Brain microvascular endothelial cell (primary cell): ENCODE data around the gene MBTD1.
"Not testable (repeated sequence)": the region's sequence is repeated elsewhere in the genome, so short reads cannot be mapped to it uniquely, and the experiment has no call there.

ENCODE experiments used
- DNase-seq: peaks from one replicate; pipeline ENCODE4 v3.0.0-alpha.2; 2020
- H3K27ac ChIP-seq: fragments of 250-450 bp; sonication (Bioruptor Pico); 2 replicates; pipeline ENCODE4 v1.5.1; 2020; ENCODE audit warnings: mild to moderate bottlenecking, moderate library complexity
- H3K27me3 ChIP-seq: fragments of 250-450 bp; sonication (Bioruptor Pico); replicated peaks from 2 replicates; pipeline ENCODE4 v1.5.1; 2020; ENCODE audit warnings: mild to moderate bottlenecking
- H3K36me3 ChIP-seq: fragments of 250-450 bp; sonication (Bioruptor Pico); replicated peaks from 2 replicates; pipeline ENCODE4 v1.5.1; 2020; ENCODE audit warnings: mild to moderate bottlenecking
- H3K4me3 ChIP-seq: 2 replicates; pipeline ENCODE4 v1.5.1; 2011; ENCODE audit warnings: low read depth, mild to moderate bottlenecking, control low read depth, low read length, moderate library complexity
- in situ Hi-C: cut with HindIII; loops from 2 replicates; pipeline ENCODE4 v1.10.0; 2017; ENCODE audit warnings: low sequenced_read_pairs, low pct_ligation_motif_present
- TF ChIP-seq, protein P1 (sequence below): IDR thresholded peaks from 2 replicates; pipeline ENCODE4 v1.5.1; 2011; ENCODE audit warnings: low read depth, mild to moderate bottlenecking, moderate library complexity, low read length, control low read depth, inconsistent platforms; ENCODE audit errors: missing control alignments

Gene MBTD1

DNA sequence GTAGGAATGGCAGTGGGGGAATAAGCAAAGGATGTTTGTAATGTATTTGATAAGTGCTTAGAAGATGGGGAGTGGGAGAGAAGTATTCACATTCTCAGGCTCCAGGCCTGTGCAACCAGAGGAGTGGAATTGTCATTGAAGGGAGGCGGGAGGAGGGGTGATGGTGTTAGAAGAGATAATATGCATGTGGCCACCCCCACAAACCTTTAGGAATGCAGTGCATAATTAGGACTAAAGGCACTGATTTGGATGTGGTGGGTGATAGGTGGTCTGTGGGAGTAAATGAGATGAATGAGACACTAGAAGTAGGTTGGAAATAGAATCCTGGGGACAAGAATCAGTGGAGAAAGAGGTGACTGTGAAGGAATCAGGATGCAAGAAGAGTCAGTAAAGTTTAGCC, 27.6 kb upstream of the MBTD1 start:
- no peaks in the 10 kb centered on the region for H3K27me3 ChIP-seq
- H3K4me3 ChIP-seq, result no peak overlapping the region
- DNase-seq, result no peak
- H3K36me3 ChIP-seq, result peaks cover 45% of the 10 kb centered on the region
- H3K27ac ChIP-seq, result no peak overlapping the region
- TF ChIP-seq, protein P1, sequence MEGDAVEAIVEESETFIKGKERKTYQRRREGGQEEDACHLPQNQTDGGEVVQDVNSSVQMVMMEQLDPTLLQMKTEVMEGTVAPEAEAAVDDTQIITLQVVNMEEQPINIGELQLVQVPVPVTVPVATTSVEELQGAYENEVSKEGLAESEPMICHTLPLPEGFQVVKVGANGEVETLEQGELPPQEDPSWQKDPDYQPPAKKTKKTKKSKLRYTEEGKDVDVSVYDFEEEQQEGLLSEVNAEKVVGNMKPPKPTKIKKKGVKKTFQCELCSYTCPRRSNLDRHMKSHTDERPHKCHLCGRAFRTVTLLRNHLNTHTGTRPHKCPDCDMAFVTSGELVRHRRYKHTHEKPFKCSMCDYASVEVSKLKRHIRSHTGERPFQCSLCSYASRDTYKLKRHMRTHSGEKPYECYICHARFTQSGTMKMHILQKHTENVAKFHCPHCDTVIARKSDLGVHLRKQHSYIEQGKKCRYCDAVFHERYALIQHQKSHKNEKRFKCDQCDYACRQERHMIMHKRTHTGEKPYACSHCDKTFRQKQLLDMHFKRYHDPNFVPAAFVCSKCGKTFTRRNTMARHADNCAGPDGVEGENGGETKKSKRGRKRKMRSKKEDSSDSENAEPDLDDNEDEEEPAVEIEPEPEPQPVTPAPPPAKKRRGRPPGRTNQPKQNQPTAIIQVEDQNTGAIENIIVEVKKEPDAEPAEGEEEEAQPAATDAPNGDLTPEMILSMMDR, result no peak
- in situ Hi-C loops, result no loop called here

- peaks cover 39% of the 10 kb centered on the region for H3K36me3 ChIP-seq
- in situ Hi-C loops, result no loop called here
- H3K4me3 ChIP-seq, result no peak overlapping the region
- no peak for DNase-seq
- TF ChIP-seq, protein P1, result no peak
- H3K27me3 ChIP-seq, result no peaks in the 10 kb centered on the region
- no peak overlapping the region for H3K27ac ChIP-seq
Measured at GRCh38 chr17:51279183-51279582, 19.3 kb upstream of the MBTD1 start.

DNA sequence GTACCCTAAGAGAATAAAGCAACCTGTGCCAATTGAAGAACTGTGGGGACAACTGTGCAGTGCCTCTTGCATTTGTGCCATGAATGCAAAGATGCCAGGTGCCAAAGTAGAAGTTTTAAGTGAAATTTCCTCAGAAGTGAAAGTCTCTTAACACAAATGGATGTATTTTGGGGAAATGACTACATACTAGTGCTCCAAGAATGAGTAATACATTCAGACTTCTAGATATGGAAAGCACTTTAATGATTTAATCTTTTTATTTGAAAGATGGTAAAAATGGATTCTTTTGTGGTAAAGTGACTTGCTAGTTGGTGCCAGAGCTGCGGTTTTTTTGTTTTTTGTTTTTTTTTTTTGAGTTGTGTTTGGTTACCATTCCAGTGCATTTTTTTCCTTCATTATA, 15.5 kb upstream of the MBTD1 start:
- DNase-seq, result no peak
- TF ChIP-seq, protein P1, result no peak
- in situ Hi-C loops, result no loop called here
- Histone ChIP-seq H3K27me3 (no peaks in the 10 kb centered on the region), H3K36me3 (peaks cover 33% of the 10 kb centered on the region), H3K27ac (no peak overlapping the region), H3K4me3 (no peak overlapping the region)

- in situ Hi-C loops, result no loop called here
- no peak overlapping the region for H3K27ac ChIP-seq
- TF ChIP-seq, protein P1, result no peak
- H3K27me3 ChIP-seq, result no peaks in the 10 kb centered on the region
- no peak overlapping the region for H3K4me3 ChIP-seq
- H3K36me3 ChIP-seq, result peaks cover 41% of the 10 kb centered on the region
- DNase-seq, result no peak
Measured at GRCh38 chr17:51272812-51273211, 13.0 kb upstream of the MBTD1 start.

GRCh38 chr17:51270636-51271035, 10.8 kb upstream of the MBTD1 start:
- Histone ChIP-seq H3K4me3 (no peak overlapping the region), H3K27me3 (no peaks in the 10 kb centered on the region), H3K27ac (no peak overlapping the region), H3K36me3 (peaks cover 35% of the 10 kb centered on the region)
- DNase-seq, result no peak
- in situ Hi-C loops, result no loop called here
- TF ChIP-seq, protein P1, result no peak

- no peaks in the 10 kb centered on the region for H3K27me3 ChIP-seq
- no peak overlapping the region for H3K4me3 ChIP-seq
- no peak for DNase-seq
- peaks cover 35% of the 10 kb centered on the region for H3K36me3 ChIP-seq
- no peak overlapping the region for H3K27ac ChIP-seq
- in situ Hi-C loops, result no loop called here
- TF ChIP-seq, protein P1, result no peak
Measured at GRCh38 chr17:51269991-51270390, 10.1 kb upstream of the MBTD1 start.

- peaks cover 20% of the 10 kb centered on the region for H3K36me3 ChIP-seq
- H3K4me3 ChIP-seq, H3K27ac ChIP-seq, DNase-seq, in situ Hi-C loops, H3K27me3 ChIP-seq: not testable (repeated sequence)
Measured at GRCh38 chr17:51264466-51264865, 4.6 kb upstream of the MBTD1 start.
